OCI-LY1 (cell line): ENCODE data around the gene AADAT.

Experiments
- EZH2 ChIP-seq: fragments of 200-600 bp; sonication (generic), shearing (Covaris generic); IDR thresholded peaks from 2 replicates; pipeline ENCODE4 v1.8.0; 2017; ENCODE audit warnings: borderline replicate concordance, mixed run types, mild to moderate bottlenecking, antibody characterized with exemption, low read length, moderate library complexity, mixed read lengths
- TF ChIP-seq, protein P1 (sequence below): fragments of 200-600 bp; sonication (generic), shearing (Covaris generic); IDR thresholded peaks from 2 replicates; pipeline ENCODE4 v1.5.1; 2017; ENCODE audit warnings: mild to moderate bottlenecking, antibody characterized with exemption, low read length, moderate library complexity, mixed read lengths

DNA sequence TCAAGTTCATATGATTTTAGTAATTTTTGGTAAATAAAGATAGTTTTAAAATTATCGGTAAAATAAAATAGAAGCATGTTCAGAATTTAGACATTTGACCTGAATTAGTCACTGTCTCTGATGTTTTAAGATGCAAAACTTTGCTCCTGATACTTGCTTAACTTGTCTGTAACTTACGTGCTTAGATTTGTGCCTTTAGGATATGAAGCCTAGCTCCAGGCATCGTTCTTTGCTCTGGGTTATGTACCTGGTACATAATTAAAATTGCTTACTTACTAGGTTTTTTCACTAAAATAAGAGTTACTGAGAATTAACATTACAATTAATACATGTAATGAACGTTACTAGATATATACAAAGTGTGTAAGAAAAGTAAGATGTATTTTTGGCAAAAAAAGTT lies 24.9 kb upstream of the AADAT start:
- TF ChIP-seq, protein P1, sequence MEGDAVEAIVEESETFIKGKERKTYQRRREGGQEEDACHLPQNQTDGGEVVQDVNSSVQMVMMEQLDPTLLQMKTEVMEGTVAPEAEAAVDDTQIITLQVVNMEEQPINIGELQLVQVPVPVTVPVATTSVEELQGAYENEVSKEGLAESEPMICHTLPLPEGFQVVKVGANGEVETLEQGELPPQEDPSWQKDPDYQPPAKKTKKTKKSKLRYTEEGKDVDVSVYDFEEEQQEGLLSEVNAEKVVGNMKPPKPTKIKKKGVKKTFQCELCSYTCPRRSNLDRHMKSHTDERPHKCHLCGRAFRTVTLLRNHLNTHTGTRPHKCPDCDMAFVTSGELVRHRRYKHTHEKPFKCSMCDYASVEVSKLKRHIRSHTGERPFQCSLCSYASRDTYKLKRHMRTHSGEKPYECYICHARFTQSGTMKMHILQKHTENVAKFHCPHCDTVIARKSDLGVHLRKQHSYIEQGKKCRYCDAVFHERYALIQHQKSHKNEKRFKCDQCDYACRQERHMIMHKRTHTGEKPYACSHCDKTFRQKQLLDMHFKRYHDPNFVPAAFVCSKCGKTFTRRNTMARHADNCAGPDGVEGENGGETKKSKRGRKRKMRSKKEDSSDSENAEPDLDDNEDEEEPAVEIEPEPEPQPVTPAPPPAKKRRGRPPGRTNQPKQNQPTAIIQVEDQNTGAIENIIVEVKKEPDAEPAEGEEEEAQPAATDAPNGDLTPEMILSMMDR, result no peak
- no peak for TF ChIP-seq EZH2
